Anterior cingulate cortex (tissue), 58 donors: Measurements from ENCODE around the gene B3GALT6.

Experiments
- DNase-seq, 58 donors: peaks; one replicate each; lab custom pipeline; 2025; lab: John Stamatoyannopoulos, UW

Gene B3GALT6

GRCh38 chr1:1200876-1201810, 30.9 kb upstream of the B3GALT6 start:
- peak in 15 of 58 donors; percentile 5 to 66 (median 31) for DNase-seq

- DNase-seq: no peak
Measured at GRCh38 chr1:1202831-1203560, 29.0 kb upstream of the B3GALT6 start.

- no peak for DNase-seq
Measured at GRCh38 chr1:1203561-1204424, 28.2 kb upstream of the B3GALT6 start.

DNA sequence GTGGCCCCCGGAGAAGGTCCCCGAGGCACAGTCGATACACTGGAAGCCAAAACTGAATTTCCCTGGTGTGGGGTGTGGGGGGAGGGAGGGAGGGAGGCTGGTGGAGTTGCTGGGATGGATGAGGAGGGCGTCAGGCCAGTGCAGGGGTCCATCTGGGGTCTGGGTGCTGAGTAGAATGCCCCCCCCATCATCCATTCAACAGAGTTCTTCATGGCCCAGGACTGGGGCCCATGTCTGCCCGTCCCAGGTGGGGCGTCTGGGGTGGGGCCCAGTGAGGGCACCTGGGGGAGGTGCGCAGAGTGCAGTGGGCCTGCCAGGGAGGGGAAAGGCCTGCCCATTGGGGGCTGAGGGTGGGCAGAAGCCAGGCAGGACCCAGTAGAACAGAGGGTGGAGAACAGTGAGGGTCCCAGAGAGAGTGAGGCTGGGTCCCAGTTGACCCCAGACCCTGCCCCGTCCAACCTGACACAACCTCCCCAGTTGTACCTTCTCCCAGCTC, 27.6 kb upstream of the B3GALT6 start:
- no peak for DNase-seq

DNA sequence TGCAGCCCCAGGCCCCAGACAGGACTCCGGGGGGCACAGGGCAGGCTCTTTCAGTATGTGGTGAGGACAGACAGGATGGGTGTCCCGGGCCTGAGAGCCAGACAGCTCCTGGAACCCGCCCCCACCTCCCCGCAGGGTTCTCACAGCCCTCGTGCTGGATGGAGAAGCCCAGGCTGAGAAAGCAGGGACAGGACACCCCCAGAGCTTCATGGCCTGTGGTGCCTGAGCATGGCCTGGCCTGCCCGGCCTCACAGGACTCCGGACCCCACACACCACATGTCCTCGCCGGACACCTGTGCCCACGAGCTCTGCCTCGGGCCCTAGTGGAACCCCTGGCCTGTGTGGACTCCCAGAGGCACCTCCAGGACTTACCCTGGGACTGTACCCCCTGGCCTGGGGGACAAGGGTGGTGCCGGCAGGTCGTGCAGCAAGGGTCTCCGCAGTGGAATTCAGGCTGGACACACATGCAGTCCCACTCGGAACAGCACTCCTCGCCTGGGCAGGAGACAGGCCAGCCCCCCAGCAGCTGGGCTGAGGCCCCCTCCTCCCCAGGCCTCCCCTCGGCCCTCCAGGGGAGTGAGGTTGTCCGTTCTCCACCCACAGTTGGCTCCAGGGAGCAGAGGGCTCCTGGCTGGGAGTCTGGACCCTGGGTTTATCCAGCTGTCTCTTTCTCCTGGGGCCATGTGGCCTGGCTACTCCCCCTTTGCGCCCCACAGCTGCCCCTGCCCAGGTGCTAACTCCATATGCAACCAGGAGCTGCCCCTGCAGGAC, 26.9 kb upstream of the B3GALT6 start:
- DNase-seq: no peak

DNA sequence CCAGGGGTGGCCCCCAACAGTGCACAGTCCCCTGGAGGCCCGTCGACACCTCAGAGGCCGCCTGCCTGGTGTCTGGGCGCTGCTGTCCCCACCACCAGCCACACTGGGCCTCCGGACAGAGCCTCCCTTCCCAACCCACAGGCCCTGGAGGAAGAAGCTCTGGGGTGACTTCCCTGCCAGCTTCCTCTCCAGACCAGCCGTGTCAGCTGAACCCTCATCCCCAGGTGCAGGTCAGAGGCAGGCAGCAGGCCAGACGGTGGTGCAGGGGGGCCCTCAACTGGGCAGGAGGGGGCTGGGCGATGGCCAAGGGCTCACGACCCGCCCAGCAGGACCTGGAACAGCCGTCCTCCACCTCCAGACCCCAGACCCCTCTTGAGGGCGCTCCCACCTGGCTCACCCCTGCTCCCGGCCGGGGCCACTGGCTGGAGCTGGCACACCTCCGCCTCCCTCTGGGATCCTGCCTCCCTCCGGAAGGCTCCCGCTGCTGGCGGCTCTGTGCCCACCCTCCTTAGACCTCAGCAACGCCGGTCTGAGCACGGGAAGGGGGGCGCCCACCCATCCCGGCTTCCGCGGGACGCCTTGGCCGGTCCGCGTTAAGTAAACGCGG, 26.2 kb upstream of the B3GALT6 start:
- no peak for DNase-seq

DNA sequence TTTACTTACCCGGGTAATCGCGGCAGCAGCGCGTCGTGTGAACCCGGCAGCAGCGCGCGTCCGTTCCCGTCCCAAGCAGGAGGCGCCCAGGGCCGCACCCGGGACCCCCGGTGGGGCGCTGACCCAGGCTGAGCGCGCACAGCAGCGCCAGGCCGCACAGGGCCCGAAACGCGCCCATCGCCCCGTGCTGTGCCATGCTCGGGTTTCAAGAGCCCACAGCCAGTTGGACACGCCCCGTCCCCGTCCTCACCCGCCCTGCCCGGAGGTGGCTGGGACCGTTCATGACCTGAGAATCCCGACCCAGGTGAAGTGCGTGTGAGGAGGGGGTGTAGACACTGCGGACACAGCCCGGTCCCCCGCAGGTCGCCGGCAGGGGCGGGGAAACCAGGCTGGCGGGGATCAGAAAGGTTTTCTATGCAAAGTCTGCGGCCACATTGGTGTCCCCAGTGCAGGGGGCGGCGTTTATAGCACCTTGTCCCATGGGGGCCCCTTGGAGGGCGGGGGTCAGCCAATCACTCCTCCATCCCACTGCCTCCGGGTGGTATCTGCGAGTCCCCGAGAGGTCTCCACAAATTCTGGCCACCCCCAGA, 25.6 kb upstream of the B3GALT6 start, which contains the start of gene TNFRSF18:
TNFRSF18 (minus strand) TSS at position 217 of the 590 bp plus-strand sequence; CDS start at position 196, 21 bp downstream.
- no peak for DNase-seq

DNA sequence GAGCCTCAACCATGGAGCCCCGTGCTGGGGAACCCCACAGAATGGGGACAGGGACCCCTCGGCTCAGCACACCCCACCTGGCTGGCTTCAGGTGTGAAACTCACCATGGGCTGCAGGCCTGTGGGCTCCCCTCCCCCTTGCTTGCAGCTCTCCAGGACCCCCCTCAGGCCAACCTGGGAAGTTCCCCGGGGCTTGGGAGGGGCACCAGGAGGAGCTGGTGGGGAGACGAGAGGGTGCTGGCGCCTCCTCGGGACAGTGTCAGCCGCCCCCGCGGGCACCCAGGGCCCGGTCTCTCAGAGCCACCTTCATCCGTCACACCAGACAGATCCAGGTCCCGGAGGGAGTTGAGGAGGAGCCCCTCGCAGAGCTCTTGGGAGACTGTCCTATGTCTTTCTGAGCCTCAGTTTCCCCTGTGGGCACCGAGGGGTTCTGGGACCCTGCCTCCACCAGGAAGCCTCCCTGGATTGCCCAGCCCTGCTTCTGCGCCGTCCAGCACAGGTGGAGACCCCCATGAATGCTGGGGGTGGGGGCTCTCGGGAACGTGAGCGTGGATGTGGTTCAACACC, 25.0 kb upstream of the B3GALT6 start:
- DNase-seq: no peak

DNA sequence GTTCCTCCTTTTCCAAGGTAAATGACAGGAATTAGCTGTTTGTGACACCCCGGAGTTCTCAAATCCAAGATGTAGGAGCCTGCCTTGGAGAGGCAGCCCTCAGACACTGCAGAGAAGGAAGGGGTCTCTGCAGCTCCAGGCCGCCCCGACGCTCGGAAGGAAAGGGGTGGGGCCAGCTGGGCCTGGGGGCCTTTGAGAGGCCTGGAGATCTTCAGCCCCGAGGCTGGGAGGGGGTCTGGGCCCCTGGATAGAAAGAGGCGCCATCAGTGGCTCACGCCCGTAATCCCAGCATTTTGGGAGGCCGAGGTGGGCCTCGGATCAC, 24.5 kb upstream of the B3GALT6 start:
- DNase-seq: no peak

- DNase-seq: no peak
Measured at GRCh38 chr1:1208713-1209433, 23.2 kb upstream of the B3GALT6 start.

- no peak for DNase-seq
Measured at GRCh38 chr1:1210726-1211540, 21.1 kb upstream of the B3GALT6 start.

GRCh38 chr1:1211541-1212441, 20.2 kb upstream of the B3GALT6 start:
- no peak for DNase-seq

GRCh38 chr1:1212780-1213344, 19.2 kb upstream of the B3GALT6 start:
- DNase-seq: no peak

- no peak for DNase-seq
Measured at GRCh38 chr1:1213345-1214265, 18.4 kb upstream of the B3GALT6 start, which contains the start of gene TNFRSF4. Gene TNFRSF4 (minus strand): TSS chr1:1214153. CDS start chr1:1214127, 26 bp downstream.
